C4-2B (cell line): ENCODE data around the gene RABIF.
"Not testable (repeated sequence)": the region's sequence is repeated elsewhere in the genome, so short reads cannot be mapped to it uniquely, and the experiment has no call there.

ENCODE experiments used
- H3K27ac ChIP-seq: fragments of 450-650 bp; 2 replicates; pipeline ENCODE4 v1.5.1; 2017
- CTCF ChIP-seq: fragments of 450-650 bp; conservative IDR thresholded peaks from 2 replicates; pipeline ENCODE4 v1.5.1; 2017; ENCODE audit warnings: mild to moderate bottlenecking
- ZFX ChIP-seq: fragments of 450-650 bp; IDR thresholded peaks from 2 replicates; pipeline ENCODE4 v1.6.1; 2017

Gene RABIF

GRCh38 chr1:202923533-202923932 is 34.6 kb upstream of the RABIF start:
- no peak for TF ChIP-seq CTCF
- TF ChIP-seq ZFX = no peak
- H3K27ac ChIP-seq = no peak overlapping the region

DNA sequence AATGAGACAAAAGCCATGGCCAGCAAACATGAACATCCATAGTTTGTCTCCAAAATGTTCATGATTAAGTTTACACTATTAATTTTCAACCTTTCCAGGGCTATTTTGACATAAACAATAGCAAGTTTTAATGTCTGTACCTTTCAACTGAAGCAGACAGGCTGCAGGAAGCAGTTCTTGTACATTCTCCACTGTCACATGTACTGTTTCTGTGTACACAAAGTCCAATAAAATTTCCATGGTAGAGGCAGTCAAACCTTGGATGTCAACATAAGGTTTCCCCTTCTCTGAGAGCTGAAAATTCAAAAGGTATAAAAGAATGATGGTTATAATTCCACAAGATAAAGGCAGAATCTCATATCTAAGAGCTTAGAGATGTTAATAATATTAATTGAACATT is 30.7 kb upstream of the RABIF start:
- TF ChIP-seq CTCF = no peak
- no peak for TF ChIP-seq ZFX
- peak overlapping the region; percentile 33 for H3K27ac ChIP-seq

DNA sequence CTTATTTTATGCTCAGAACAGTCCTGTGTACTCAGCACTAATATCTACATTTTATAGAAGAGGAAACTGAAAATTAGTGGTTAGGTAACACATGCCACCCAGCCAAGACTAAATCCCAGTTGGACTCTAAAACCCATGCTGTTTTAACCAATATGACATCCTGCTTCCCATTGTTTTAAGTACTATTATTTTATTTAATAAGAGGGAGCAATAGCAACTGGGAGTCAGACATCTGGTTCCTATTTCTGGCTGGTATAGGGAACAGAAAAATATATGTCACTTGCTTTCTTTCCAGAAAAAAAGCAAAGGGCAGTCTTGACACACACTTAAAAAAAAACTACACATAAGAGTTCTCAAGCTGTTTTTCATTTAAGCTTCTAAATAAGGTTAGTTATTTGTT is 26.2 kb upstream of the RABIF start:
- H3K27ac ChIP-seq = no peak overlapping the region
- TF ChIP-seq ZFX (no peak), CTCF (no peak)

GRCh38 chr1:202912476-202912875 is 23.5 kb upstream of the RABIF start:
- not testable (repeated sequence) for H3K27ac ChIP-seq

- no peak for TF ChIP-seq ZFX
- no peak for TF ChIP-seq CTCF
- H3K27ac ChIP-seq = no peak overlapping the region
These were observed 20.5 kb upstream of the RABIF start for GRCh38 chr1:202909494-202909893.

DNA sequence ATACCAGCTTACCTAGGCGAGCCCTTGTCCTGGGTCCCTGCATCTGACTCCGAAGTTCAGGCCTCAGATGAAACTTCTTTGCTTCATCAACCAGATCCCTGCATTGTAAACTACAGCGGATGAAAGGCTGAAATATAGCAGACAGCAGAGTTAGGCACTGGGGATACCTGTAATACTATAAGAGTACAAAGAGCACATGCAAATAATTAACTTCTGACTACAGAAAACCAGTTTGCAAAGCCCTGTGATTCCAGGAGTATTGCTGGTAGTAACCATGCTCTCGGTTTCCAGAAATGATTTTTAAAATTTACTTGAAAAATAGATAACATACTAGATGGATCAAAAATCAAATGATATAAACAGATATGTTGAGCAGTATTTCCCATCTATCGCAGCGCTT is 20.0 kb upstream of the RABIF start:
- TF ChIP-seq ZFX (no peak), CTCF (no peak)
- H3K27ac ChIP-seq = no peak overlapping the region

DNA sequence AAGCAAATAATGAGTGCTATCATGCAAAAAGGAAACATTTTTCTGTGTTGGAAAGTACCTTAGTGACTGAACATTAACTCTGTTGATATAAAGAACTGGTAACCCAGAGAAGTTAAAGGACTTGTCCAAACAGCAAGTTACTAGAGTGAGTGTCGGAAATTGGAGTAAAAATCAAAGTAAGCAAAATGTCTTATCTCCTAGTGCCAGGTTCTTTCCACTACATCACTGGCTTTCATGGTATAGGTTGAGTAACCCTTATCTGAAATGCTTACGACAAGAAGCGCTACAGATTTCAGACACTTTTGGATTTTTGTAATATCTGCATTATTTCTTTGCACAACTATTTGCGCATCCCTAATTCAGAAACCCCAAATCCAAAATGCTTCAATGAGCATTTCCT is 16.4 kb upstream of the RABIF start:
- no peak overlapping the region for H3K27ac ChIP-seq
- TF ChIP-seq CTCF = no peak

DNA sequence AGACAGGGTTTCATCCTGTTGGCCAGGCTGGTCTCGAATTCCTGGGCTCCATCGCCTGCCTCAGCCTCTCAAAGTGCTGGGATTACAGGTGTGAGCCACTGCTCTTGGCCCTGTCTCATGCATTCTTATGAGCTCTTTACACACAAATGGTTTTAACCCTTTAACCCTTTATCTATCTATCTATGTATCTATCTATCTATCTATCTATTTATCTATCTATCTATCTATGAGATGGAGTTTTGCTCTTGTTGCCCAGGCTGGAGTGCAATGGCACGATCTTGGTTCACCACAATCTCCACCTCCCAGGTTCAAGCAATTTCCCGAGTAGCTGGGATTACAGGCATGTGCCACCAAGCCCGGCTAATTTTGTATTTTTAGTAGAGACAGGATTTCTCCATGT is 14.9 kb upstream of the RABIF start:
- not testable (repeated sequence) for H3K27ac ChIP-seq

DNA sequence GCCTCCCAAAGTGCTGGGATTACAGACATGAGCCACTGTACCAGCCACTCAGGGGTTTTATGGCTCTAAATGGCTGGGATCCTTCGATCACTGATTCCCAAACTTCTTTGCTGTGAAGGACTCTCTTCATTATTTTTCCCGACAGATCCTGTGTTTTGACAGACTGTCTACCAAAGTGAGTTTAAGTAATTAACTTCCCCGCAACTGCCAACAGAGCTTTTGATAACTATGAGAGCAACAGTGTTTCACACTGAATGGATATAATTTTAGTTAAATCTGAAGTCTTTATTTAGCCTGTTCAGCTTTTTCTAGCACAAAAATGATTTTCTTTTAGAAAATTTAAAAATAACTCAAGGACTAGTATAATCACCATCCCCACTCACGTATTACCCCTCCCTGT is 12.6 kb upstream of the RABIF start:
- no peak overlapping the region for H3K27ac ChIP-seq
- TF ChIP-seq ZFX (no peak), CTCF (no peak)
